Measurements from ENCODE around the gene DUS1L.

Gene DUS1L

GRCh38 chr17:82013772-82014321 is 51.8 kb downstream of the DUS1L start:
- Histone ChIP-seq H3K36me3 (ENCODE audit: control insufficient read depth, insufficient read depth, low read length) (peaks cover 2% of the 10 kb centered on the region), H3K4me3 (replicated peaks; ENCODE audit: low read depth, low read length) (no peak overlapping the region), H3K27me3 (replicated peaks; ENCODE audit: control insufficient read depth, insufficient read depth, low read length) (no peaks in the 10 kb centered on the region)
- no peak for DNase-seq (ENCODE audit: extremely low read depth, insufficient read length)
- TF ChIP-seq CTCF (IDR thresholded peaks at IDR 0.05; ENCODE audit: insufficient read depth, low read length, poor library complexity, severe bottlenecking): no peak

GRCh38 chr17:82013341-82013740 is 52.3 kb downstream of the DUS1L start:
- Histone ChIP-seq H3K36me3 (ENCODE audit: control insufficient read depth, insufficient read depth, low read length) (peaks cover 2% of the 10 kb centered on the region), H3K4me3 (replicated peaks; ENCODE audit: low read depth, low read length) (no peak overlapping the region), H3K27me3 (replicated peaks; ENCODE audit: control insufficient read depth, insufficient read depth, low read length) (no peaks in the 10 kb centered on the region)
- DNase-seq (ENCODE audit: extremely low read depth, insufficient read length): no peak
- no peak for TF ChIP-seq CTCF (IDR thresholded peaks at IDR 0.05; ENCODE audit: insufficient read depth, low read length, poor library complexity, severe bottlenecking)

- no peak for TF ChIP-seq CTCF (IDR thresholded peaks at IDR 0.05; ENCODE audit: insufficient read depth, low read length, poor library complexity, severe bottlenecking)
- Histone ChIP-seq H3K27me3 (replicated peaks; ENCODE audit: control insufficient read depth, insufficient read depth, low read length) (no peaks in the 10 kb centered on the region), H3K36me3 (ENCODE audit: control insufficient read depth, insufficient read depth, low read length) (peaks cover 2% of the 10 kb centered on the region), H3K4me3 (replicated peaks; ENCODE audit: low read depth, low read length) (no peak overlapping the region)
- no peak for DNase-seq (ENCODE audit: extremely low read depth, insufficient read length)
Observed at GRCh38 chr17:82012640-82013295, 52.8 kb downstream of the DUS1L start.

- Histone ChIP-seq H3K27me3 (replicated peaks; ENCODE audit: control insufficient read depth, insufficient read depth, low read length) (no peaks in the 10 kb centered on the region), H3K36me3 (ENCODE audit: control insufficient read depth, insufficient read depth, low read length) (peaks cover 2% of the 10 kb centered on the region), H3K4me3 (replicated peaks; ENCODE audit: low read depth, low read length) (no peak overlapping the region)
- DNase-seq (ENCODE audit: extremely low read depth, insufficient read length): no peak
- no peak for TF ChIP-seq CTCF (IDR thresholded peaks at IDR 0.05; ENCODE audit: insufficient read depth, low read length, poor library complexity, severe bottlenecking)
Observed at GRCh38 chr17:82012261-82012639, 53.4 kb downstream of the DUS1L start.

- Histone ChIP-seq H3K4me3 (replicated peaks; ENCODE audit: low read depth, low read length) (no peak overlapping the region), H3K27me3 (replicated peaks; ENCODE audit: control insufficient read depth, insufficient read depth, low read length) (no peaks in the 10 kb centered on the region), H3K36me3 (ENCODE audit: control insufficient read depth, insufficient read depth, low read length) (peaks cover 2% of the 10 kb centered on the region)
- DNase-seq (ENCODE audit: extremely low read depth, insufficient read length): no peak
- TF ChIP-seq CTCF (IDR thresholded peaks at IDR 0.05; ENCODE audit: insufficient read depth, low read length, poor library complexity, severe bottlenecking): no peak
Observed at GRCh38 chr17:82011617-82012187, 53.9 kb downstream of the DUS1L start.

All from GM06990 (cell line).